ENCODE data around the gene PCDH17. TPM values are rescaled to one million over a fixed set of nuclear protein-coding genes. Genes with fewer than 3 reads are reported as not detected.

The PCDH17 gene
- total RNA-seq, 1 donor from 2014 or later = 0.12 TPM

- H3K4me3 ChIP-seq (ENCODE audit: low read depth, low read length) = no peak overlapping the region
- TF ChIP-seq CTCF (conservative IDR thresholded peaks at IDR 0.05; ENCODE audit: low read depth, low read length) = no peak
These were observed 49.1 kb downstream of the PCDH17 start for GRCh38 chr13:57680609-57681008.

GRCh38 chr13:57682128-57682716 is 50.7 kb downstream of the PCDH17 start:
- H3K4me3 ChIP-seq (ENCODE audit: low read depth, low read length) = no peak overlapping the region
- TF ChIP-seq CTCF (conservative IDR thresholded peaks at IDR 0.05; ENCODE audit: low read depth, low read length) = no peak

More at GRCh38 chr13:57680609-57681008, 49.1 kb downstream of the PCDH17 start:
- DNase-seq (ENCODE audit: low read depth) = no peak

GRCh38 chr13:57698851-57699250 is 67.3 kb downstream of the PCDH17 start:
- H3K4me3 ChIP-seq (ENCODE audit: low read depth, low read length) = no peak overlapping the region
- DNase-seq (ENCODE audit: low read depth) = no peak
- TF ChIP-seq CTCF (conservative IDR thresholded peaks at IDR 0.05; ENCODE audit: low read depth, low read length) = no peak

More at GRCh38 chr13:57682128-57682716, 50.7 kb downstream of the PCDH17 start:
- DNase-seq (ENCODE audit: low read depth) = no peak

GRCh38 chr13:57704031-57704430 is 72.5 kb downstream of the PCDH17 start:
- TF ChIP-seq CTCF (conservative IDR thresholded peaks at IDR 0.05; ENCODE audit: low read depth, low read length) = no peak
- DNase-seq (ENCODE audit: low read depth) = no peak
- H3K4me3 ChIP-seq (ENCODE audit: low read depth, low read length) = no peak overlapping the region

GRCh38 chr13:57716295-57716694 is 84.8 kb downstream of the PCDH17 start:
- H3K4me3 ChIP-seq (ENCODE audit: low read depth, low read length) = no peak overlapping the region
- peak; percentile 65 for TF ChIP-seq CTCF (conservative IDR thresholded peaks at IDR 0.05; ENCODE audit: low read depth, low read length)
- DNase-seq (ENCODE audit: low read depth) = peak; percentile 7

GRCh38 chr13:57724486-57725272 is 93.1 kb downstream of the PCDH17 start:
- TF ChIP-seq CTCF (conservative IDR thresholded peaks at IDR 0.05; ENCODE audit: low read depth, low read length) = no peak
- H3K4me3 ChIP-seq (ENCODE audit: low read depth, low read length) = no peak overlapping the region
- no peak for DNase-seq (ENCODE audit: low read depth)
